HepG2 (cell line): ENCODE results near the gene CCSER1. TPM values are rescaled to one million over a fixed set of nuclear protein-coding genes. Genes with fewer than 3 reads are reported as not detected.

Source experiments
- ATAC-seq: fragments of 200-7000 bp; cut with Tn5 transposase; 3 replicates; pipeline ENCODE4 v1.9.1; 2020; ENCODE audit warnings: mild to moderate bottlenecking, moderate library complexity
- BruUV-seq: library from RNA; stranded (reverse); fragments of 400-500 nt; replicated peaks from 2 replicates; lab custom pipeline; 2021; lab: Mats Ljungman, UMichigan
- CTCF ChIA-PET: fragments of 300-600 bp; formaldehyde crosslinking; extraction: SDS; loops from one replicate; lab custom pipeline; 2021; ENCODE audit warnings: low total read pairs, inconsistent platforms, low intra/inter-chr PET ratio; lab: Yijun Ruan, JAX
- POLR2A ChIA-PET: fragments of 350-600 bp; sonication (Branson Sonifier 250); formaldehyde crosslinking; loops from one replicate; lab custom pipeline; 2020; ENCODE audit warnings: antibody characterized with exemption, inconsistent platforms; lab: Yijun Ruan, JAX
- DNase-seq: peaks from one replicate; pipeline ENCODE4 v3.0.0-alpha.2; 2015; ENCODE audit warnings: low spot score
- FAIRE-seq: peaks from 3 replicates; lab custom pipeline; 2011; peaks lifted over from hg19 to GRCh38; lab: Jason Lieb, UNC
- H2AFZ ChIP-seq: one replicate; pipeline ENCODE4 v1.6.1; 2011; ENCODE audit warnings: low read length, inconsistent platforms
- H3K27ac ChIP-seq: fragments of 300-600 bp; 3 replicates; pipeline ENCODE4 v1.8.0; 2011; ENCODE audit warnings: mixed run types, mild to moderate bottlenecking, mixed read lengths, low read length, inconsistent platforms; ENCODE audit not compliant: insufficient read depth; ENCODE audit errors: extremely low read length
- H3K27me3 ChIP-seq, 2 experiments: fragments of 200-600 bp in 1 of 2; 2 replicates in 1 of 2; 3 replicates in 1 of 2; pipeline versions ENCODE4 v1.6.0 to v1.8.0; 2011; ENCODE audit warnings: low read length in 2 of 2, mild to moderate bottlenecking in 2 of 2, moderate library complexity in 2 of 2, inconsistent platforms in 1 of 2; ENCODE audit not compliant: insufficient read depth in 2 of 2, control insufficient read depth in 1 of 2
- H3K36me3 ChIP-seq, 2 experiments: fragments of 200-600 bp in 1 of 2; replicated peaks in 1 of 2; 2 replicates in 1 of 2; 3 replicates in 1 of 2; pipeline versions ENCODE4 v1.5.1 to v1.8.0; 2011; ENCODE audit warnings: low read length in 2 of 2, inconsistent platforms in 1 of 2; ENCODE audit not compliant: insufficient read depth in 2 of 2, control insufficient read depth in 1 of 2
- H3K4me1 ChIP-seq: 2 replicates; pipeline ENCODE4 v1.5.1; 2012; ENCODE audit warnings: low read length, inconsistent platforms; ENCODE audit not compliant: insufficient read depth
- H3K4me2 ChIP-seq: 2 replicates; pipeline ENCODE4 v1.6.0; 2011; ENCODE audit warnings: low read depth, low read length, inconsistent platforms
- H3K4me3 ChIP-seq, 3 experiments: fragments of 200-600 bp in 1 of 3; sonication (generic), shearing (Covaris generic) in 1 of 3; replicated peaks in 1 of 3; 2 replicates each; pipeline ENCODE4 v1.5.1; 2011 to 2016; ENCODE audit warnings: low read length in 3 of 3, inconsistent platforms in 2 of 3, low read depth in 2 of 3, mild to moderate bottlenecking in 2 of 3, control low read depth in 1 of 3, mixed read lengths in 1 of 3; ENCODE audit not compliant: insufficient read depth in 1 of 3
- H3K79me2 ChIP-seq: one replicate; pipeline ENCODE4 v1.6.1; 2011; ENCODE audit warnings: low read length, inconsistent platforms; ENCODE audit not compliant: insufficient read depth
- H3K9ac ChIP-seq: 2 replicates; pipeline ENCODE4 v1.6.0; 2011; ENCODE audit warnings: mild to moderate bottlenecking, low read depth, low read length, inconsistent platforms; ENCODE audit not compliant: insufficient read depth
- H3K9me3 ChIP-seq: 2 replicates; pipeline ENCODE4 v1.5.1; 2012; ENCODE audit warnings: mild to moderate bottlenecking, low read length
- H4K20me1 ChIP-seq: 2 replicates; pipeline ENCODE4 v1.6.0; 2011; ENCODE audit warnings: inconsistent platforms, mild to moderate bottlenecking, low read length, moderate library complexity; ENCODE audit not compliant: insufficient read depth
- CAMTA2 ChIP-seq: sonication (generic); formaldehyde crosslinking; IDR thresholded peaks from 2 replicates; pipeline ENCODE4 v1.4.0; 2020; ENCODE audit warnings: mild to moderate bottlenecking, missing genetic modification reagents, borderline replicate concordance
- DPF2 ChIP-seq: sonication (generic); formaldehyde crosslinking; IDR thresholded peaks from 2 replicates; pipeline ENCODE4 v1.4.0; 2020; ENCODE audit warnings: mild to moderate bottlenecking, low read depth, missing genetic modification reagents, borderline replicate concordance
- JARID2 ChIP-seq: sonication (generic); formaldehyde crosslinking; IDR thresholded peaks from 2 replicates; pipeline ENCODE4 v1.8.1; 2023; ENCODE audit warnings: missing genetic modification reagents, inconsistent platforms; ENCODE audit not compliant: insufficient replicate concordance
- NFE2 ChIP-seq: sonication (generic); formaldehyde crosslinking; IDR thresholded peaks from 2 replicates; pipeline ENCODE4 v1.4.0; 2020; ENCODE audit warnings: missing genetic modification reagents
- POGZ ChIP-seq: sonication (generic); formaldehyde crosslinking; IDR thresholded peaks from 2 replicates; pipeline ENCODE4 v1.4.0; 2020; ENCODE audit warnings: mild to moderate bottlenecking, missing genetic modification reagents
- SALL2 ChIP-seq: sonication (generic); formaldehyde crosslinking; IDR thresholded peaks from 2 replicates; pipeline ENCODE4 v1.8.1; 2023; ENCODE audit warnings: mild to moderate bottlenecking, missing genetic modification reagents, inconsistent platforms
- ZNF530 ChIP-seq: sonication (generic); formaldehyde crosslinking; IDR thresholded peaks from 2 replicates; pipeline ENCODE4 v1.5.0; 2020; ENCODE audit warnings: low read depth, mild to moderate bottlenecking, missing genetic modification reagents
- ZNF781 ChIP-seq: sonication (generic); formaldehyde crosslinking; IDR thresholded peaks from 2 replicates; pipeline ENCODE4 v1.5.1; 2020; ENCODE audit warnings: borderline replicate concordance, mild to moderate bottlenecking, missing genetic modification reagents; ENCODE audit errors: not compliant biosample characterization
- ZUFSP ChIP-seq: sonication (generic); formaldehyde crosslinking; IDR thresholded peaks from 2 replicates; pipeline ENCODE4 v1.9.0; 2021; ENCODE audit warnings: missing genetic modification reagents, mild to moderate bottlenecking, borderline replicate concordance
- ZZZ3 ChIP-seq: sonication (generic); formaldehyde crosslinking; IDR thresholded peaks from 2 replicates; pipeline ENCODE4 v1.4.0; 2020; ENCODE audit warnings: missing genetic modification reagents, mild to moderate bottlenecking, borderline replicate concordance
- WGBS: methylation state at CpG from one replicate; pipeline ENCODE4 v1.1.6; 2017; ENCODE audit warnings: low lambda C conversion rate; 5-methylcytosine and 5-hydroxymethylcytosine counted together
- in situ Hi-C: cut with HindIII; loops from 2 replicates; pipeline ENCODE4 v1.10.0; 2017; ENCODE audit warnings: low pct_unique_long_range_greater_than_20kb; ENCODE audit not compliant: extremely low pct_ligation_motif_present
- intact Hi-C: fragments of 100-400 bp; cut with micrococcal nuclease; formaldehyde crosslinking; loops from one replicate; pipeline ENCODE4 v1.10.0; 2022; ENCODE audit not compliant: unreplicated experiment
- polyA plus RNA-seq, 8 experiments: library from polyadenylated mRNA; depleted of rRNA in 3 of 8; stranded (reverse) in 7 of 8; unstranded in 1 of 8; fragments of >200 nt; fragmentation: Illumina TruSeq in 4 of 8; extraction: Trizol in 4 of 8; gene quantifications; 2 replicates each; pipeline versions ENCODE4 v1.2.1 to v1.2.3, GENCODE V29; 2011 to 2016; ENCODE audit warnings: low read depth in 4 of 8, missing spikeins in 1 of 8, mixed read lengths in 1 of 8; ENCODE audit not compliant: insufficient read depth in 1 of 8
- total RNA-seq, 5 experiments: library from RNA; depleted of rRNA; stranded (reverse); fragments of >200 nt; fragmentation: Illumina TruSeq; extraction: Trizol; gene quantifications; 2 replicates each; pipeline ENCODE4 v1.2.3, GENCODE V29; 2016; ENCODE audit warnings: low read depth in 1 of 5
- TF ChIP-seq, protein P1 (sequence below): sonication (generic); formaldehyde crosslinking; IDR thresholded peaks from 2 replicates; pipeline ENCODE4 v1.5.0; 2020; ENCODE audit warnings: mild to moderate bottlenecking, missing genetic modification reagents
- TF ChIP-seq, protein P2 (sequence below): sonication (generic); formaldehyde crosslinking; IDR thresholded peaks from 2 replicates; pipeline ENCODE4 v1.4.0; 2020; ENCODE audit warnings: missing genetic modification reagents

Gene CCSER1
- total and polyA plus RNA-seq, 2 of the 13 experiments (the other 11 are each of a cell fraction or from before 2014, with no cell fraction given) = not detected

GRCh38 chr4:90786602-90787001 is 659.4 kb downstream of the CCSER1 start (continued):
- TF ChIP-seq ZUFSP (no peak), CAMTA2 (CRISPR knock-in tag) (no peak)
- TF ChIP-seq, protein P1, sequence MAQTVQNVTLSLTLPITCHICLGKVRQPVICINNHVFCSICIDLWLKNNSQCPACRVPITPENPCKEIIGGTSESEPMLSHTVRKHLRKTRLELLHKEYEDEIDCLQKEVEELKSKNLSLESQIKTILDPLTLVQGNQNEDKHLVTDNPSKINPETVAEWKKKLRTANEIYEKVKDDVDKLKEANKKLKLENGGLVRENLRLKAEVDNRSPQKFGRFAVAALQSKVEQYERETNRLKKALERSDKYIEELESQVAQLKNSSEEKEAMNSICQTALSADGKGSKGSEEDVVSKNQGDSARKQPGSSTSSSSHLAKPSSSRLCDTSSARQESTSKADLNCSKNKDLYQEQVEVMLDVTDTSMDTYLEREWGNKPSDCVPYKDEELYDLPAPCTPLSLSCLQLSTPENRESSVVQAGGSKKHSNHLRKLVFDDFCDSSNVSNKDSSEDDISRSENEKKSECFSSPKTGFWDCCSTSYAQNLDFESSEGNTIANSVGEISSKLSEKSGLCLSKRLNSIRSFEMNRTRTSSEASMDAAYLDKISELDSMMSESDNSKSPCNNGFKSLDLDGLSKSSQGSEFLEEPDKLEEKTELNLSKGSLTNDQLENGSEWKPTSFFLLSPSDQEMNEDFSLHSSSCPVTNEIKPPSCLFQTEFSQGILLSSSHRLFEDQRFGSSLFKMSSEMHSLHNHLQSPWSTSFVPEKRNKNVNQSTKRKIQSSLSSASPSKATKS (CRISPR knock-in tag) = no peak

DNA sequence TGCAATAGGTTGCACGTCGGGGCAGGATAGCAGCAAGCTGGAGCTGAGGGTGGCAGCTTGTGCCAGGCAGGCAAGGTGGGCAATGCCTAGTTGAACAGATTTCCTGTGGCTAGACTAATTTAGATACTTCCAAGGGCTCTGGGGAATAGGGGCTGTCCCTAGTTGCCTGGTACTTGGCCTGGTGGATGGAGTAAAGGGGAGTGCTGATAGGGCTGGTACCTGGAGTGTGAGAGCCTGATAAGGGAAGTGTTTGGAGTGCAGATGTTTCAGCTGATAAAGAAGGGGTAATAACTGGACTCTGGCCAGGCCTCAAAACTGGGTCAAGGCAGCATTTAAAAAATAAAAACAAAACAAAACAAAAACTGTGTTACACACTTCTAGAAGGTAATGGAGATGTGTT is 665.5 kb downstream of the CCSER1 start:
- no peak for FAIRE-seq
- no peak for ATAC-seq

More for the DNA sequence above, 665.5 kb downstream of the CCSER1 start:
- Histone ChIP-seq H3K36me3 (no peaks in the 10 kb centered on the region), H3K79me2 (no peaks in the 10 kb centered on the region), H3K4me2 (no peak overlapping the region), H3K27ac (no peak overlapping the region), H3K4me3 (no peak overlapping the region), H2AFZ (no peak overlapping the region), H3K4me1 (no peaks in the 10 kb centered on the region), H4K20me1 (no peaks in the 10 kb centered on the region), H3K9me3 (peaks cover 9% of the 10 kb centered on the region; the same call in 1 of the 2 replicates), H3K27me3 (no peaks in the 10 kb centered on the region; a peak in 1 of 5 replicates), H3K9ac (no peak overlapping the region)
- WGBS = 66% methylated on average over 2 of the region's 2 CpGs
- no peak for TF ChIP-seq JARID2 (CRISPR knock-in tag)
- TF ChIP-seq DPF2 (CRISPR knock-in tag) = no peak
- TF ChIP-seq, protein P2, sequence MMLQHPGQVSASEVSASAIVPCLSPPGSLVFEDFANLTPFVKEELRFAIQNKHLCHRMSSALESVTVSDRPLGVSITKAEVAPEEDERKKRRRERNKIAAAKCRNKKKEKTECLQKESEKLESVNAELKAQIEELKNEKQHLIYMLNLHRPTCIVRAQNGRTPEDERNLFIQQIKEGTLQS (CRISPR knock-in tag) = no peak
- no peak for TF ChIP-seq ZZZ3
- no peak for TF ChIP-seq SALL2 (CRISPR knock-in tag)
- no peak for TF ChIP-seq ZNF530 (CRISPR knock-in tag)
- TF ChIP-seq NFE2 (CRISPR knock-in tag) = no peak
- TF ChIP-seq ZNF781 (CRISPR knock-in tag) = no peak
- TF ChIP-seq POGZ (CRISPR knock-in tag) = no peak
- BruUV-seq = no TSS peak
- ChIA-PET POLR2A (no interaction called here), CTCF (no interaction called here)
- in situ Hi-C loops = no loop called here
- intact Hi-C loops = no loop called here
- no peak for DNase-seq
